Natural killer cell (primary cell): ENCODE measurements around the gene ZDHHC14. TPM values are rescaled to one million over a fixed set of nuclear protein-coding genes. Genes with fewer than 3 reads are reported as not detected.
"Not testable (repeated sequence)": the region's sequence is repeated elsewhere in the genome, so short reads cannot be mapped to it uniquely, and the experiment has no call there.

Experiments used
- ATAC-seq, 3 donors: fragments of 150-1000 bp in 2 of 3; fragments of 200-7000 bp in 1 of 3; cut with Tn5 transposase; 1 replicate in 1 of 3; 2 replicates in 2 of 3; pipeline ENCODE4 v1.10.0; 2021; ENCODE audit warnings: mild to moderate bottlenecking in 2 of 3, moderate library complexity in 2 of 3
- DNase-seq, 2 donors: peaks; one replicate each; pipeline versions ENCODE4 v3.0.0 to v3.0.0-alpha.2; 2013 to 2021; ENCODE audit warnings: mixed read lengths in 1 of 2
- H3K27ac ChIP-seq: one replicate; pipeline ENCODE4 v1.5.1; 2013; ENCODE audit warnings: mild to moderate bottlenecking, low read length
- H3K27me3 ChIP-seq: one replicate; pipeline ENCODE4 v1.6.1; 2013; ENCODE audit warnings: low read length; ENCODE audit not compliant: control insufficient read depth, insufficient read depth
- H3K36me3 ChIP-seq: one replicate; pipeline ENCODE4 v1.6.1; 2013; ENCODE audit warnings: low read length; ENCODE audit not compliant: control insufficient read depth, insufficient read depth
- H3K4me1 ChIP-seq: one replicate; pipeline ENCODE4 v1.6.1; 2013; ENCODE audit warnings: low read length; ENCODE audit not compliant: control insufficient read depth, insufficient read depth
- H3K4me3 ChIP-seq: one replicate; pipeline ENCODE4 v1.5.1; 2013; ENCODE audit warnings: low read length
- H3K9me3 ChIP-seq: one replicate; pipeline ENCODE4 v1.6.1; 2013; ENCODE audit warnings: low read length; ENCODE audit not compliant: control insufficient read depth, insufficient read depth
- H3K27ac Mint-ChIP-seq, 2 donors: one replicate each; pipeline ENCODE4 v1.8.0; 2022; ENCODE audit warnings: mild to moderate bottlenecking in 2 of 2, mixed read lengths in 2 of 2, moderate library complexity in 1 of 2
- H3K27me3 Mint-ChIP-seq, 2 donors: one replicate each; pipeline ENCODE4 v1.8.0; 2022; ENCODE audit warnings: low read depth in 2 of 2, mixed read lengths in 2 of 2
- H3K36me3 Mint-ChIP-seq: one replicate; pipeline ENCODE4 v1.8.0; 2022; ENCODE audit warnings: mixed read lengths
- H3K4me1 Mint-ChIP-seq, 2 donors: one replicate each; pipeline ENCODE4 v1.8.0; 2022; ENCODE audit warnings: mixed read lengths in 2 of 2
- H3K4me3 Mint-ChIP-seq: one replicate; pipeline ENCODE4 v1.8.0; 2022; ENCODE audit warnings: mild to moderate bottlenecking, moderate library complexity, mixed read lengths
- H3K9me3 Mint-ChIP-seq, 2 donors: one replicate each; pipeline ENCODE4 v1.8.0; 2022; ENCODE audit warnings: mixed read lengths in 2 of 2
- WGBS: methylation state at CpG from one replicate; pipeline ENCODE4 v1.1.7; 2013; ENCODE audit warnings: missing lambda C conversion rate; ENCODE audit not compliant: insufficient coverage; 5-methylcytosine and 5-hydroxymethylcytosine counted together
- intact Hi-C: fragments of 100-400 bp; cut with micrococcal nuclease; formaldehyde crosslinking; loops from one replicate; pipeline ENCODE4 v1.14.2; 2022
- total RNA-seq, 4 donors: library from RNA; stranded (reverse); fragments of 120-200 nt in 1 of 4; gene quantifications; one replicate each; pipeline versions ENCODE4 v1.2.3 to v1.2.4, GENCODE V29; 2013 to 2022
- TF ChIP-seq, protein P1 (sequence below): fragments of 200-600 bp; IDR thresholded peaks from one replicate; pipeline ENCODE4 v1.8.0; 2022; ENCODE audit warnings: antibody characterized with exemption

Gene ZDHHC14
- total RNA-seq, 3 donors from 2014 or later (not counting 1 experiment from before 2014, with no cell fraction given): 6.7 to 11.3 (median 10.6) TPM

DNA sequence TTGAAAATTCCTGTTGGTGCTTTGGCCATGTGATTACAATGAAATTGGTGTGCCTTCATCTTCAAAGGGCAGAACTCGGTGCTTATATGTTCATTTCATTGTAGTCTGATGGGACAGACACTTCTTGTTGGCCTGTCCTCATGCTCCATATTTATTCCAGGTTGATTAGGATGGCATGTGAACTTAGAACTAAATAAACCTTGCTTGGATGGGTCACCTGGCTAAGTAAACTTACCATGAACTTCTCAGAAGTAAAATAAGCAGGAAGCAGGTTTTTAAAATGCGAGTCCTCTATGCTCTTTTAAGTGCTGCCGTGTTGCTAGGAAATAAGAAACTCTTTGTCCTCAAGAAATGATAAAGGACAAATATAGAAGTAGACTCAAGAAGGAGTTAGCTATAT is 26.7 kb downstream of the ZDHHC14 start:
- H3K9me3 Mint-ChIP-seq: no peaks in the 10 kb centered on the region
- no peaks in the 10 kb centered on the region for H3K36me3 ChIP-seq
- TF ChIP-seq, protein P1, sequence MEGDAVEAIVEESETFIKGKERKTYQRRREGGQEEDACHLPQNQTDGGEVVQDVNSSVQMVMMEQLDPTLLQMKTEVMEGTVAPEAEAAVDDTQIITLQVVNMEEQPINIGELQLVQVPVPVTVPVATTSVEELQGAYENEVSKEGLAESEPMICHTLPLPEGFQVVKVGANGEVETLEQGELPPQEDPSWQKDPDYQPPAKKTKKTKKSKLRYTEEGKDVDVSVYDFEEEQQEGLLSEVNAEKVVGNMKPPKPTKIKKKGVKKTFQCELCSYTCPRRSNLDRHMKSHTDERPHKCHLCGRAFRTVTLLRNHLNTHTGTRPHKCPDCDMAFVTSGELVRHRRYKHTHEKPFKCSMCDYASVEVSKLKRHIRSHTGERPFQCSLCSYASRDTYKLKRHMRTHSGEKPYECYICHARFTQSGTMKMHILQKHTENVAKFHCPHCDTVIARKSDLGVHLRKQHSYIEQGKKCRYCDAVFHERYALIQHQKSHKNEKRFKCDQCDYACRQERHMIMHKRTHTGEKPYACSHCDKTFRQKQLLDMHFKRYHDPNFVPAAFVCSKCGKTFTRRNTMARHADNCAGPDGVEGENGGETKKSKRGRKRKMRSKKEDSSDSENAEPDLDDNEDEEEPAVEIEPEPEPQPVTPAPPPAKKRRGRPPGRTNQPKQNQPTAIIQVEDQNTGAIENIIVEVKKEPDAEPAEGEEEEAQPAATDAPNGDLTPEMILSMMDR: no peak
- ATAC-seq (no peak), DNase-seq (no peak)
- H3K27ac ChIP-seq: no peak overlapping the region
- H3K36me3 Mint-ChIP-seq: no peaks in the 10 kb centered on the region
- no peak overlapping the region for H3K27ac Mint-ChIP-seq
- H3K4me3 Mint-ChIP-seq: no peak overlapping the region
- H3K27me3 ChIP-seq: no peaks in the 10 kb centered on the region
- H3K4me3 ChIP-seq: no peak overlapping the region
- H3K4me1 Mint-ChIP-seq: peaks cover 5 to 6% of the 10 kb centered on the region in 2 donors
- intact Hi-C loops: no loop called here
- H3K4me1 ChIP-seq: no peaks in the 10 kb centered on the region
- H3K9me3 ChIP-seq: no peaks in the 10 kb centered on the region
- no peaks in the 10 kb centered on the region for H3K27me3 Mint-ChIP-seq
- WGBS: 88% methylated on average over 3 of the region's 3 CpGs

DNA sequence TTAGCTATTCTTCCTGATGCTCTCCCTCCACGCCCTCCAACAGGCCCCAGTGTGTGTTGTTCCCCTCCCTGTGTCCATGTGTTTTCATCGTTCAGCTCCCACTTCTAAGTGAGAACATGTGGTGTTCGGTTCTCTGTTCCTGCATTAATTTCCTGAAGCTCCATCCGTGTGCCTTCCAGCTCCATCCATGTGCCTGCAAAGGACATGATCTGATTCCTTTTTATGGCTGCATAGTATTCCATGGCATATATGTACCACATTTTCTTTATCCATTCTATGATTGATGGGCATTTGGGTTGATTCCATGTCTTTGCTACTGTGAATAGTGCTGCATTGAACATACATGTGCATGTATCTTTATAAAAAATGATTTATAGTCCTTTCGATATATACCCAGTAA is 27.4 kb downstream of the ZDHHC14 start:
- H3K36me3 Mint-ChIP-seq, H3K9me3 ChIP-seq, H3K4me3 Mint-ChIP-seq, H3K27me3 Mint-ChIP-seq, H3K4me3 ChIP-seq, H3K36me3 ChIP-seq, ATAC-seq, H3K27me3 ChIP-seq, H3K9me3 Mint-ChIP-seq, intact Hi-C loops, DNase-seq, H3K27ac Mint-ChIP-seq, H3K4me1 Mint-ChIP-seq, H3K4me1 ChIP-seq, H3K27ac ChIP-seq: not testable (repeated sequence)
- WGBS: 92% methylated on average over 4 of the region's 5 CpGs

DNA sequence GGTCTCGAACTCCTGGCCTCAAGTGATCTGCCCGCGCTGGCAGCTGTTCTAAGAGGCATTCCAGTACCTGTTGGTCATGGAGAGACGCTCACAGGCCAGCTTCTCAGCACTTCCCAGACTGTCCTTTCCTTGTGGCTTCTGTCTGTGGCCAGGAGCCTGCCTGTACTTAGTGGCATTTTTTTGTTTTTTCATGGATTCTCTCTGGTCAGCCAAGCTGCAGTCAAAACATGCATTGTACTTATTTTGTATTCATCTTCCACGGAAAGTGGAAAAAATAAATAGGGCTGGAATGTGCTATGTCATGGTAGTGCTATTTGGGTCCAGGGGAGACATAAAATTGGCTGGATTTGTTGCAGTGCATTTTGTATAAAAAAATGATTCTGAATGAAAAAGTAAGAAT is 29.1 kb downstream of the ZDHHC14 start:
- H3K4me1 Mint-ChIP-seq: peaks cover 0 to 6% of the 10 kb centered on the region in 2 donors
- Histone ChIP-seq H3K36me3 (no peaks in the 10 kb centered on the region), H3K4me1 (no peaks in the 10 kb centered on the region), H3K9me3 (no peaks in the 10 kb centered on the region), H3K4me3 (no peak overlapping the region), H3K27ac (no peak overlapping the region), H3K27me3 (no peaks in the 10 kb centered on the region)
- H3K27me3 Mint-ChIP-seq: no peaks in the 10 kb centered on the region
- intact Hi-C loops: no loop called here
- no peaks in the 10 kb centered on the region for H3K9me3 Mint-ChIP-seq
- no peak overlapping the region for H3K27ac Mint-ChIP-seq
- TF ChIP-seq, protein P1: no peak
- WGBS: 97% methylated on average over 5 of the region's 5 CpGs
- no peaks in the 10 kb centered on the region for H3K36me3 Mint-ChIP-seq
- ATAC-seq (no peak), DNase-seq (no peak)
- H3K4me3 Mint-ChIP-seq: no peak overlapping the region

DNA sequence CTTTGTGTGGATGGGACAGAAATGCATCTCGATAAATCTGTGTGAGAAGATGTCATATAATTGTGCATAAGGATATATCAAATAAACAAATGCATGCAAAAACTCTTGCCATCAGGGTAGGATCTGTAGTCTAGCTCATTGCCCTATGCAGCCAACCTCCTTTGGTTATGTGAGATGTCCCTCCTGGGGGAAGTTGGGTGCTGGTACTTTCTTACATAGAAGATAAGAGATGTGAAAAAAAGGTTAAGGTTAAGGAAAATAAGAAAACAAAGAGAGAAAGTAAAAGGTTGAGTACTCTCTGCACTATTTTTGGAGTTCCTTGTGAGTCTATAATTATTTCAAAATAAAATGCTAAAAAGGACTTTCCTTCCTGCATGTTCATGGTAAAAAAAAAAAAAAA is 30.4 kb downstream of the ZDHHC14 start:
- intact Hi-C loops: no loop called here
- no peak for DNase-seq
- Mint-ChIP-seq H3K27ac (no peak overlapping the region), H3K4me3 (no peak overlapping the region), H3K27me3 (no peaks in the 10 kb centered on the region), H3K4me1 (peaks cover 0 to 6% of the 10 kb centered on the region in 2 donors), H3K9me3 (no peaks in the 10 kb centered on the region), H3K36me3 (no peaks in the 10 kb centered on the region)
- WGBS: 100% methylated on average over 1 of the region's 1 CpG
- H3K36me3 ChIP-seq: no peaks in the 10 kb centered on the region
- H3K4me3 ChIP-seq: no peak overlapping the region
- H3K27ac ChIP-seq: no peak overlapping the region
- no peak for ATAC-seq
- no peaks in the 10 kb centered on the region for H3K4me1 ChIP-seq
- H3K9me3 ChIP-seq: no peaks in the 10 kb centered on the region
- TF ChIP-seq, protein P1: no peak
- H3K27me3 ChIP-seq: no peaks in the 10 kb centered on the region
